ENCODE results near the gene TMEM225B. TPM values are rescaled to one million over a fixed set of nuclear protein-coding genes. Genes with fewer than 3 reads are reported as not detected.

Gene TMEM225B
- total RNA-seq, 1 donor from 2014 or later: 0.43 TPM

DNA sequence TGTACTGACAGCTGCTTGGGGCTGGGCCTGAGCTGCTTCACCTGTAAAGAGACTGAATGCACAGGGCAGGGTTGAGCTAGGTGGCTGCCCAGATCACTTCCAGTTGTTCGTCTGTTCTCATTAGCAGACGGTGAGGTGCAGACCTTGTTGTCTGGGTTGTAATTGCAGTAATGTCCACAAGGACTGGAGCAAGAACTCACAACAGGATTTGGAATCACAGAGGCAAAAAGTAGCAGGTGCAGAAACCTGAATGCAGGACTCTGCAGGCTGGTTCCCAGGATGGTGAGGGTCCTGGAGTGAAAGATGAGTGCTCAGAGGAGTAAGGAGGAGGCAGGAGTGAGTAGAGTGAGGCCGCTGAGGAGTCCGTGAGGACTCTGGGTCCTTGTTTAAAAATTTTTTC is 27.9 kb downstream of the TMEM225B start:
- Histone ChIP-seq H3K27ac (no peak overlapping the region), H3K36me3 (peaks cover 75 to 96% of the 10 kb centered on the region in 2 donors), H3K4me1 (no peaks in the 10 kb centered on the region), H3K4me3 (no peak overlapping the region), H3K27me3 (no peaks in the 10 kb centered on the region), H3K9me3 (no peaks in the 10 kb centered on the region)
- no peak for DNase-seq (ENCODE audit: low spot score in 2 of 2)
- intact Hi-C loops (cut with DNase I): no loop called here
- TF ChIP-seq, protein P1, sequence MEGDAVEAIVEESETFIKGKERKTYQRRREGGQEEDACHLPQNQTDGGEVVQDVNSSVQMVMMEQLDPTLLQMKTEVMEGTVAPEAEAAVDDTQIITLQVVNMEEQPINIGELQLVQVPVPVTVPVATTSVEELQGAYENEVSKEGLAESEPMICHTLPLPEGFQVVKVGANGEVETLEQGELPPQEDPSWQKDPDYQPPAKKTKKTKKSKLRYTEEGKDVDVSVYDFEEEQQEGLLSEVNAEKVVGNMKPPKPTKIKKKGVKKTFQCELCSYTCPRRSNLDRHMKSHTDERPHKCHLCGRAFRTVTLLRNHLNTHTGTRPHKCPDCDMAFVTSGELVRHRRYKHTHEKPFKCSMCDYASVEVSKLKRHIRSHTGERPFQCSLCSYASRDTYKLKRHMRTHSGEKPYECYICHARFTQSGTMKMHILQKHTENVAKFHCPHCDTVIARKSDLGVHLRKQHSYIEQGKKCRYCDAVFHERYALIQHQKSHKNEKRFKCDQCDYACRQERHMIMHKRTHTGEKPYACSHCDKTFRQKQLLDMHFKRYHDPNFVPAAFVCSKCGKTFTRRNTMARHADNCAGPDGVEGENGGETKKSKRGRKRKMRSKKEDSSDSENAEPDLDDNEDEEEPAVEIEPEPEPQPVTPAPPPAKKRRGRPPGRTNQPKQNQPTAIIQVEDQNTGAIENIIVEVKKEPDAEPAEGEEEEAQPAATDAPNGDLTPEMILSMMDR (IDR thresholded peaks at IDR 0.05): no peak

DNA sequence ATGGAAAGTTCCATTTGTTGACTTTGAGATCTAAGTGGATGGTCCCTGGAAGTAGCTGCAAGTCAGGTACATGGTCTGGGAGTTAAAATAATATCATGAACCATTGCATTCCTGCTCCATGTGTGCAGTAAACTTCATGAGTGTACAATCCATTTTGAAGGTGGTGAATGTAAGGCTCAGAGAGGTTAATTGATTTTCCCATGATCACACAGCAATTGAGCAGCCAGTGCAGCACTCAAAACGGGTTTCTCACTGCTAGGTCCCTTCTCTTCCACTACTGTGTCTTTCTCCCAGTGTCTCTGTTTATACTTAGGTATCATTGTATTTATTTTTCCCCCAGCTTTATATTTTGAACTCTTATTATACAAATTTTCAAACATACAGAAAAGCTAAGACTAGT is 28.6 kb downstream of the TMEM225B start:
- DNase-seq (ENCODE audit: low spot score in 2 of 2): no peak
- TF ChIP-seq, protein P1 (IDR thresholded peaks at IDR 0.05): no peak
- no peak overlapping the region for H3K27ac ChIP-seq
- H3K9me3 ChIP-seq: no peaks in the 10 kb centered on the region
- H3K27me3 ChIP-seq: no peaks in the 10 kb centered on the region
- intact Hi-C loops (cut with DNase I): no loop called here
- H3K36me3 ChIP-seq: peaks cover 74 to 89% of the 10 kb centered on the region in 2 donors
- no peak overlapping the region for H3K4me3 ChIP-seq
- no peaks in the 10 kb centered on the region for H3K4me1 ChIP-seq

DNA sequence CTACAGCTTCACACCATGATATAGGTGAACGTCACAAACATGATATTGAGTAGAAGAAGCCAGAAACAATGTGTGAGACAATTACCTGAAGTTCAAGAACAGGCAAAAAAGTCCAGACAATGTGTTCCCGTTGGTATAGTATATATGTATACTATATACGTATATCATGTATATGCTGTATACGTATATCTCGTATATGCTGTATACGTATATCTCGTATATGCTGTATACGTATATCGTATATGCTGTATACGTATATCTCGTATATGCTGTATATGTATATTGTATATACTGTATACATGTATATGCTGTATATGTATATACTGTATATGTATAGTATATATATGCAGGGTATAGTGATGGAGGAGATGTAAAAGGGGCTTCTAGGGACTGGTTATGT is 29.4 kb downstream of the TMEM225B start:
- H3K27ac ChIP-seq: no peak overlapping the region
- H3K36me3 ChIP-seq: peaks cover 67 to 84% of the 10 kb centered on the region in 2 donors
- no peaks in the 10 kb centered on the region for H3K9me3 ChIP-seq
- intact Hi-C loops (cut with DNase I): no loop called here
- TF ChIP-seq, protein P1 (IDR thresholded peaks at IDR 0.05): no peak
- no peaks in the 10 kb centered on the region for H3K4me1 ChIP-seq
- no peak for DNase-seq (ENCODE audit: low spot score in 2 of 2)
- H3K27me3 ChIP-seq: no peaks in the 10 kb centered on the region
- H3K4me3 ChIP-seq: no peak overlapping the region

DNA sequence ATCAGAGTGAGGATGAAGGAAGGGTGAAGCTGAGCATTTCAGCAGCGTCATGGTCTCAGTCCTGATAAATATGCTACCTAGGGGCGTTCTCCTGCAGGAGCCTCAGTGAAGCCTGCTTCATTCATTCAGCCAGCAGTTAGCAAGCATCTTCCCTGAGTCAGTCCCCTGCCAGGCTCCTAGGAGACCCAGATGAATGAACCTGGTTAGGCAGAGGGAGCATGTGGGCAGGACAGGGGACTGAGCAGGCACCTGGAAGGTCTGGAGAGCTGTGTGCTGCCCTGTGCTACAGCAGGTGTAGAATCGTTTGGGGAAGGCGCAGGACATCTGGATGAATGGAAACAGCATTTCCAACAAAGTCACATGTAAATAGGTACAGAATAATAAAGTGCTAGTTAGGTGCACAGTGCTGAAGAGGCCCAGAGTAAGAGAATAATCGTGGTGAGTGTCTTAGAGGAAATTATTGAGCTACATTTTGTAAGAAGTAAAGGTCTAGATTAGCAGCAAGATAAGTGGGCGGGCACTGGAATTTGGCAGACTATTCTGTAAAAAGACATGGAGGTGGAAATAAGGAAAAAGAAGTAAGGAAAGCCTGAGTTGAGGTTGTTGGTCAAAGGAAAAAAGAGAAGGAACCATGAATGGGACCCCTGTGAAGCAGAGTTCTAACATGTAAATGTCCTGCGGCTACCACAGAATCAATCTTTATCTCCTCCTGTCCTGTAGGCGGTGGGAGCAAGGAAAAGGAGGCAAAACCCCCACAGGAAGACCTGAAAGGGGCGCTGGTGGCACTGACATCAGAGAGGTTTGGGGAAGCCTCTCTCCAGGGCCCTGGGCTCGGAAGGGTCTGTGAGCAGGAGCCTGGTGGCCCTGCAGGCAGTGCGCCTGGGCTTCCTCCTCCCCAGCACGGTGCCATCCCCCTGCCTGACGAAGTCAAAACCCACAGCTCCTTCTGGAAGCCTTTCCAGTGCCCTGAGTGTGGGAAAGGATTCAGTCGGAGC is 30.7 kb downstream of the TMEM225B start:
- TF ChIP-seq, protein P1 (IDR thresholded peaks at IDR 0.05): no peak
- no peak for DNase-seq (ENCODE audit: low spot score in 2 of 2)
- H3K27me3 ChIP-seq: no peaks in the 10 kb centered on the region
- no peak overlapping the region for H3K4me3 ChIP-seq
- H3K4me1 ChIP-seq: no peaks in the 10 kb centered on the region
- intact Hi-C loops (cut with DNase I): no loop called here
- H3K27ac ChIP-seq: no peak overlapping the region
- H3K36me3 ChIP-seq: peaks cover 57 to 79% of the 10 kb centered on the region in 2 donors
- no peaks in the 10 kb centered on the region for H3K9me3 ChIP-seq

DNA sequence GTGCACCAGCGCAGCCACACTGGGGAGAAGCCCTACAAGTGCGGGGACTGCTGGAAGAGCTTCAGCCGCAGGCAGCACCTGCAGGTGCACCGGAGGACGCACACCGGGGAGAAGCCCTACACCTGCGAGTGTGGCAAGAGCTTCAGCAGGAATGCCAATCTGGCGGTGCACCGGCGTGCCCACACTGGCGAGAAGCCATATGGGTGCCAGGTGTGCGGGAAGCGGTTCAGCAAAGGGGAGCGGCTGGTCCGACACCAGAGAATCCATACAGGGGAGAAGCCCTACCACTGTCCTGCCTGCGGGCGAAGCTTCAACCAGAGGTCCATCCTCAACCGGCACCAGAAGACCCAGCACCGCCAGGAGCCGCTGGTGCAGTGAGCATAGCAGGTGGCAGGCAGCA is 31.6 kb downstream of the TMEM225B start:
- intact Hi-C loops (cut with DNase I): no loop called here
- TF ChIP-seq, protein P1 (IDR thresholded peaks at IDR 0.05): no peak
- H3K36me3 ChIP-seq: peaks cover 50 to 76% of the 10 kb centered on the region in 2 donors
- H3K9me3 ChIP-seq: no peaks in the 10 kb centered on the region
- DNase-seq (ENCODE audit: low spot score in 2 of 2): no peak
- no peaks in the 10 kb centered on the region for H3K4me1 ChIP-seq
- no peaks in the 10 kb centered on the region for H3K27me3 ChIP-seq
- H3K4me3 ChIP-seq: no peak overlapping the region
- H3K27ac ChIP-seq: no peak overlapping the region

Data from ascending aorta (tissue), 2 donors.